ENCODE measurements around the gene NR6A1.

DNA sequence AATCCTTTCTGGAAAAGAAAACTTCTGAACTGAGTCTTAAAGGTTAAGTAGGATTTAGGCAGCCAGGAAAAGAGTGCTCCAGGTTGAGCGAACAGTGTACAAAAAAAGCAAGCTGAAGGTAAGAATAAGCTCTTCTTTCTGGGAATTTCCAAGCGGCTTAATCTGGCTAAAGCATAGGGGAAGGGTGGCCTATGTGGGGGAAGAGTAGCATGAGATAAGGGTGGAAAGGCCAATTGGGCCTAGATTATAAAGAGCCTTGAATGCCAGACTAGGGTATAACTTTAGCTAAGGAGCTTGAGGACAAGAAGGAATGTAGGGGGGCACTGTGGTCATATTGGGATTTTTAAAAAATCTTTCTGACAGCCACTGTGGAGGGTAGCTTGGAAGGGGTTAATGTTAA, 226.6 kb downstream of the NR6A1 start:
- TF ChIP-seq ESRRG (CRISPR knock-in tag; IDR thresholded peaks at IDR 0.05) (no peak), GLIS3 (CRISPR knock-in tag; IDR thresholded peaks at IDR 0.05) (no peak), OSR1 (CRISPR knock-in tag; IDR thresholded peaks at IDR 0.05) (no peak), ZNF70 (CRISPR knock-in tag; IDR thresholded peaks at IDR 0.05) (no peak), PPARA (CRISPR knock-in tag; IDR thresholded peaks at IDR 0.05; ENCODE audit: borderline replicate concordance) (no peak), ARNTL (CRISPR knock-in tag; IDR thresholded peaks at IDR 0.05; ENCODE audit: borderline replicate concordance, low read depth) (no peak), RARB (CRISPR knock-in tag; IDR thresholded peaks at IDR 0.05) (no peak), TOX (CRISPR knock-in tag; IDR thresholded peaks at IDR 0.05; ENCODE audit: borderline replicate concordance) (no peak), CSDC2 (CRISPR knock-in tag; IDR thresholded peaks at IDR 0.05) (no peak), ZC3H10 (CRISPR knock-in tag; IDR thresholded peaks at IDR 0.05) (no peak)
- TF ChIP-seq, protein P1, sequence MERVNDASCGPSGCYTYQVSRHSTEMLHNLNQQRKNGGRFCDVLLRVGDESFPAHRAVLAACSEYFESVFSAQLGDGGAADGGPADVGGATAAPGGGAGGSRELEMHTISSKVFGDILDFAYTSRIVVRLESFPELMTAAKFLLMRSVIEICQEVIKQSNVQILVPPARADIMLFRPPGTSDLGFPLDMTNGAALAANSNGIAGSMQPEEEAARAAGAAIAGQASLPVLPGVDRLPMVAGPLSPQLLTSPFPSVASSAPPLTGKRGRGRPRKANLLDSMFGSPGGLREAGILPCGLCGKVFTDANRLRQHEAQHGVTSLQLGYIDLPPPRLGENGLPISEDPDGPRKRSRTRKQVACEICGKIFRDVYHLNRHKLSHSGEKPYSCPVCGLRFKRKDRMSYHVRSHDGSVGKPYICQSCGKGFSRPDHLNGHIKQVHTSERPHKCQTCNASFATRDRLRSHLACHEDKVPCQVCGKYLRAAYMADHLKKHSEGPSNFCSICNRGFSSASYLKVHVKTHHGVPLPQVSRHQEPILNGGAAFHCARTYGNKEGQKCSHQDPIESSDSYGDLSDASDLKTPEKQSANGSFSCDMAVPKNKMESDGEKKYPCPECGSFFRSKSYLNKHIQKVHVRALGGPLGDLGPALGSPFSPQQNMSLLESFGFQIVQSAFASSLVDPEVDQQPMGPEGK (CRISPR knock-in tag; IDR thresholded peaks at IDR 0.05; ENCODE audit: borderline replicate concordance) = no peak
- TF ChIP-seq, protein P2, sequence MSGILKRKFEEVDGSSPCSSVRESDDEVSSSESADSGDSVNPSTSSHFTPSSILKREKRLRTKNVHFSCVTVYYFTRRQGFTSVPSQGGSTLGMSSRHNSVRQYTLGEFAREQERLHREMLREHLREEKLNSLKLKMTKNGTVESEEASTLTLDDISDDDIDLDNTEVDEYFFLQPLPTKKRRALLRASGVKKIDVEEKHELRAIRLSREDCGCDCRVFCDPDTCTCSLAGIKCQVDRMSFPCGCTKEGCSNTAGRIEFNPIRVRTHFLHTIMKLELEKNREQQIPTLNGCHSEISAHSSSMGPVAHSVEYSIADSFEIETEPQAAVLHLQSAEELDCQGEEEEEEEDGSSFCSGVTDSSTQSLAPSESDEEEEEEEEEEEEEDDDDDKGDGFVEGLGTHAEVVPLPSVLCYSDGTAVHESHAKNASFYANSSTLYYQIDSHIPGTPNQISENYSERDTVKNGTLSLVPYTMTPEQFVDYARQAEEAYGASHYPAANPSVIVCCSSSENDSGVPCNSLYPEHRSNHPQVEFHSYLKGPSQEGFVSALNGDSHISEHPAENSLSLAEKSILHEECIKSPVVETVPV (CRISPR knock-in tag; IDR thresholded peaks at IDR 0.05) = no peak
- TF ChIP-seq, protein P3, sequence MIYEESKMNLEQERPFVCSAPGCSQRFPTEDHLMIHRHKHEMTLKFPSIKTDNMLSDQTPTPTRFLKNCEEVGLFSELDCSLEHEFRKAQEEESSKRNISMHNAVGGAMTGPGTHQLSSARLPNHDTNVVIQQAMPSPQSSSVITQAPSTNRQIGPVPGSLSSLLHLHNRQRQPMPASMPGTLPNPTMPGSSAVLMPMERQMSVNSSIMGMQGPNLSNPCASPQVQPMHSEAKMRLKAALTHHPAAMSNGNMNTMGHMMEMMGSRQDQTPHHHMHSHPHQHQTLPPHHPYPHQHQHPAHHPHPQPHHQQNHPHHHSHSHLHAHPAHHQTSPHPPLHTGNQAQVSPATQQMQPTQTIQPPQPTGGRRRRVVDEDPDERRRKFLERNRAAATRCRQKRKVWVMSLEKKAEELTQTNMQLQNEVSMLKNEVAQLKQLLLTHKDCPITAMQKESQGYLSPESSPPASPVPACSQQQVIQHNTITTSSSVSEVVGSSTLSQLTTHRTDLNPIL (CRISPR knock-in tag; IDR thresholded peaks at IDR 0.05; ENCODE audit: low read depth) = no peak
- TF ChIP-seq, protein P4, sequence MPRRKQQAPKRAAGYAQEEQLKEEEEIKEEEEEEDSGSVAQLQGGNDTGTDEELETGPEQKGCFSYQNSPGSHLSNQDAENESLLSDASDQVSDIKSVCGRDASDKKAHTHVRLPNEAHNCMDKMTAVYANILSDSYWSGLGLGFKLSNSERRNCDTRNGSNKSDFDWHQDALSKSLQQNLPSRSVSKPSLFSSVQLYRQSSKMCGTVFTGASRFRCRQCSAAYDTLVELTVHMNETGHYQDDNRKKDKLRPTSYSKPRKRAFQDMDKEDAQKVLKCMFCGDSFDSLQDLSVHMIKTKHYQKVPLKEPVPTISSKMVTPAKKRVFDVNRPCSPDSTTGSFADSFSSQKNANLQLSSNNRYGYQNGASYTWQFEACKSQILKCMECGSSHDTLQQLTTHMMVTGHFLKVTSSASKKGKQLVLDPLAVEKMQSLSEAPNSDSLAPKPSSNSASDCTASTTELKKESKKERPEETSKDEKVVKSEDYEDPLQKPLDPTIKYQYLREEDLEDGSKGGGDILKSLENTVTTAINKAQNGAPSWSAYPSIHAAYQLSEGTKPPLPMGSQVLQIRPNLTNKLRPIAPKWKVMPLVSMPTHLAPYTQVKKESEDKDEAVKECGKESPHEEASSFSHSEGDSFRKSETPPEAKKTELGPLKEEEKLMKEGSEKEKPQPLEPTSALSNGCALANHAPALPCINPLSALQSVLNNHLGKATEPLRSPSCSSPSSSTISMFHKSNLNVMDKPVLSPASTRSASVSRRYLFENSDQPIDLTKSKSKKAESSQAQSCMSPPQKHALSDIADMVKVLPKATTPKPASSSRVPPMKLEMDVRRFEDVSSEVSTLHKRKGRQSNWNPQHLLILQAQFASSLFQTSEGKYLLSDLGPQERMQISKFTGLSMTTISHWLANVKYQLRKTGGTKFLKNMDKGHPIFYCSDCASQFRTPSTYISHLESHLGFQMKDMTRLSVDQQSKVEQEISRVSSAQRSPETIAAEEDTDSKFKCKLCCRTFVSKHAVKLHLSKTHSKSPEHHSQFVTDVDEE (CRISPR knock-in tag; IDR thresholded peaks at IDR 0.05) = no peak

Data from SK-N-SH treated with all-trans-retinoic acid at 6 μM for 48 hours (cell line).